Testis (tissue), 5 donors: ENCODE measurements around the gene RPS18. TPM values are rescaled to one million over a fixed set of nuclear protein-coding genes. Genes with fewer than 3 reads are reported as not detected.
"Not testable (repeated sequence)": the region's sequence is repeated elsewhere in the genome, so short reads cannot be mapped to it uniquely, and the experiment has no call there.

Experiments used
- DNase-seq: peaks from one replicate; pipeline ENCODE4 v3.0.0-alpha.2; 2019
- H3K27ac ChIP-seq, 2 donors: fragments of 200-600 bp; sonication (generic); one replicate each; pipeline ENCODE4 v1.5.1; 2019
- H3K27me3 ChIP-seq: fragments of 200-600 bp; sonication (generic); one replicate; pipeline ENCODE4 v1.5.1; 2019
- H3K36me3 ChIP-seq: fragments of 200-600 bp; sonication (generic); one replicate; pipeline ENCODE4 v1.5.1; 2017; ENCODE audit warnings: low read depth; ENCODE audit errors: missing control alignments
- H3K4me1 ChIP-seq: fragments of 200-600 bp; sonication (generic); one replicate; pipeline ENCODE4 v1.5.1; 2019
- H3K4me3 ChIP-seq, 2 donors: fragments of 200-600 bp; sonication (generic); one replicate each; pipeline ENCODE4 v1.5.1; 2017 to 2019
- H3K9me3 ChIP-seq: fragments of 200-600 bp; sonication (generic); one replicate; pipeline ENCODE4 v1.5.1; 2017
- POLR2A ChIP-seq: fragments of 450-650 bp; IDR thresholded peaks from one replicate; pipeline ENCODE4 v1.6.1; 2017; ENCODE audit warnings: antibody characterized with exemption, mild to moderate bottlenecking, moderate library complexity
- WGBS, 2 donors: methylation state at CpG; one replicate each; pipeline ENCODE4 v1.1.5; 2018; 5-methylcytosine and 5-hydroxymethylcytosine counted together
- intact Hi-C: fragments of 100-400 bp; cut with DNase I; formaldehyde crosslinking; loops from one replicate; pipeline ENCODE4 v1.15.1; 2023; ENCODE audit warnings: low total_unique reads
- long read RNA-seq, 2 donors: transcript quantifications; one replicate each; lab custom pipeline, GENCODE V29; 2026
- polyA plus RNA-seq: library from polyadenylated mRNA; stranded (reverse); fragments of 350-450 nt; fragmentation: Illumina TruSeq; extraction: RNeasy Lipid Tissue Mini Kit (QIAGEN cat#74804); gene quantifications from one replicate; pipeline ENCODE4 v1.2.3, GENCODE V29; 2014; ENCODE audit warnings: low read depth, low replicate concordance; ENCODE audit not compliant: insufficient read depth
- total RNA-seq, 2 donors: library from RNA; depleted of rRNA; stranded (reverse); fragments of >200 nt; gene quantifications; one replicate each; pipeline ENCODE4 v1.2.3, GENCODE V29; 2016
- TF ChIP-seq, protein P1 (sequence below), 3 experiments: fragments of 450-650 bp in 2 of 3; fragments of 200-600 bp in 1 of 3; sonication (generic) in 1 of 3; IDR thresholded peaks; one replicate each; pipeline ENCODE4 v1.5.1; 2016 to 2019; ENCODE audit warnings: antibody characterized with exemption in 3 of 3, mild to moderate bottlenecking in 2 of 3, moderate library complexity in 1 of 3

The RPS18 gene
- 1,000 to 10,000 TPM in 1 of 2 donors, 100 to 1,000 TPM in 1; 685 to 1,953 TPM for total RNA-seq
- 2,185 TPM for polyA plus RNA-seq
- long read RNA-seq, donor 1, transcript RPS18-236 (5 exons, 996 nt), result minor isoform, 50 of 2,702 reads
- long read RNA-seq, donor 1, transcript RPS18-230 (6 exons, 613 nt), result major isoform, 2,401 of 2,702 reads
- long read RNA-seq, donor 1, transcript RPS18-235 (3 exons, 413 nt), result minor isoform, 9 of 2,702 reads
- long read RNA-seq, donor 1, transcript RPS18-237 (5 exons, 642 nt), result minor isoform, 16 of 2,702 reads
- long read RNA-seq, donor 1, partial matches to known transcripts, result 77 of 2,702 reads
- long read RNA-seq, donor 1, other reads (novel, unspliced or antisense), result 142 of 2,702 reads
- long read RNA-seq, donor 2, transcript RPS18-230 (6 exons, 613 nt), result major isoform, 940 of 1,195 reads
- long read RNA-seq, donor 2, transcript RPS18-237 (5 exons, 642 nt), result minor isoform, 12 of 1,195 reads
- long read RNA-seq, donor 2, transcript RPS18-235 (3 exons, 413 nt), result minor isoform, 26 of 1,195 reads
- long read RNA-seq, donor 2, transcript RPS18-236 (5 exons, 996 nt), result minor isoform, 46 of 1,195 reads
- long read RNA-seq, donor 2, partial matches to known transcripts, result 89 of 1,195 reads
- long read RNA-seq, donor 2, other reads (novel, unspliced or antisense), result 80 of 1,195 reads

DNA sequence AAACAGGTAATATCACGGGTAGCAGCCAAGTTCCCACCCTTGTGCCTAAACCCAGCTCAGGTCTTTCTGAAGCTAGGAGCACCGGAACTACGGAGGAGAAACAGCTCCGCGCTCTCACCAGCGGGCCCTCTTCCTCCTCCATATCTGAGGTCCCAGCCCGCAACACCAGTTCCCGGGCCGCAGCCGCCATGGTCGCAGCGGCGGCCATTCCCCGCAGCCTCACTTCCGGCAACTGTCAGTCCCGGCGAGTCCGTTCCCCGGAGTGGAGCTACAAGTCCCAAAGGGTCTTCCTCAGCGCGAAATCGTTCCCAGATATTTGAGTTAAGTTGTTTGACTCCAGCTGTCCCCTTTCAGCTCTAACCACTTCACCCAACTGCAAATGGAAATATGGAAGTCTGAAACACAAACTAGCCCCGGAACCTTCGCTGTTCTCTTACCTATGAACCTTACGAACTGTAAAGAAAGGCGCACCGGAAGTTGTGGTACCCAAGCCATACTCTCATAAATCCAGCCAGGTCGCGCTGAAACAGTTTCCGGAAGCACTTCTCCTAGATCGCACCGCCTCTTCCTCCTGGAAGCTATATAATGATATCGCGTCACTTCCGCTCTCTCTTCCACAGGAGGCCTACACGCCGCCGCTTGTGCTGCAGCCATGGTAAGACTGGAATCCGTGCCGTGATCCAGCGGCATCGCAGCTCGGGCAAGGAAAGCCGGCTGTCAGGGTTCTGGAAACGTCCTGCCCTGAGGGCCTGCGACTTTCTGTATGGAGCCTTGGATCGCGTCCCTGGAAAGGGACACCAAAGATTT is at the start of gene RPS18, which contains the start of gene VPS52:
Gene RPS18 (plus strand): TSS at position 608 of the 807 bp plus-strand sequence. CDS start 45 bp downstream, at position 653.
Gene VPS52 (minus strand): TSS at position 409 of the 807 bp plus-strand sequence. CDS start 201 bp downstream, at position 208.
- WGBS, 2 donors, result 0% methylated on average over 21 to 48 of the region's 48 CpGs
- H3K36me3 ChIP-seq, result no peaks in the 10 kb centered on the region
- no peaks in the 10 kb centered on the region for H3K27me3 ChIP-seq
- TF ChIP-seq, protein P1, sequence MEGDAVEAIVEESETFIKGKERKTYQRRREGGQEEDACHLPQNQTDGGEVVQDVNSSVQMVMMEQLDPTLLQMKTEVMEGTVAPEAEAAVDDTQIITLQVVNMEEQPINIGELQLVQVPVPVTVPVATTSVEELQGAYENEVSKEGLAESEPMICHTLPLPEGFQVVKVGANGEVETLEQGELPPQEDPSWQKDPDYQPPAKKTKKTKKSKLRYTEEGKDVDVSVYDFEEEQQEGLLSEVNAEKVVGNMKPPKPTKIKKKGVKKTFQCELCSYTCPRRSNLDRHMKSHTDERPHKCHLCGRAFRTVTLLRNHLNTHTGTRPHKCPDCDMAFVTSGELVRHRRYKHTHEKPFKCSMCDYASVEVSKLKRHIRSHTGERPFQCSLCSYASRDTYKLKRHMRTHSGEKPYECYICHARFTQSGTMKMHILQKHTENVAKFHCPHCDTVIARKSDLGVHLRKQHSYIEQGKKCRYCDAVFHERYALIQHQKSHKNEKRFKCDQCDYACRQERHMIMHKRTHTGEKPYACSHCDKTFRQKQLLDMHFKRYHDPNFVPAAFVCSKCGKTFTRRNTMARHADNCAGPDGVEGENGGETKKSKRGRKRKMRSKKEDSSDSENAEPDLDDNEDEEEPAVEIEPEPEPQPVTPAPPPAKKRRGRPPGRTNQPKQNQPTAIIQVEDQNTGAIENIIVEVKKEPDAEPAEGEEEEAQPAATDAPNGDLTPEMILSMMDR (IDR thresholded peaks at IDR 0.05), result peak in 1 of 3 experiments; percentile 6
- peak; percentile 96 for TF ChIP-seq POLR2A
- peaks cover 28% of the 10 kb centered on the region for H3K4me1 ChIP-seq
- peak within 1 kb of the TSS; percentile 85 to 91 for H3K27ac ChIP-seq
- peak; percentile 99 for DNase-seq
- intact Hi-C loops, result loop anchor here (2.0 kb wide), 1 partner anchor 17 kb away; the partner anchor contains the start of genes PFDN6 and WDR46
- peak within 1 kb of the TSS; percentile 82 to 88 for H3K4me3 ChIP-seq
- H3K9me3 ChIP-seq, result no peaks in the 10 kb centered on the region

DNA sequence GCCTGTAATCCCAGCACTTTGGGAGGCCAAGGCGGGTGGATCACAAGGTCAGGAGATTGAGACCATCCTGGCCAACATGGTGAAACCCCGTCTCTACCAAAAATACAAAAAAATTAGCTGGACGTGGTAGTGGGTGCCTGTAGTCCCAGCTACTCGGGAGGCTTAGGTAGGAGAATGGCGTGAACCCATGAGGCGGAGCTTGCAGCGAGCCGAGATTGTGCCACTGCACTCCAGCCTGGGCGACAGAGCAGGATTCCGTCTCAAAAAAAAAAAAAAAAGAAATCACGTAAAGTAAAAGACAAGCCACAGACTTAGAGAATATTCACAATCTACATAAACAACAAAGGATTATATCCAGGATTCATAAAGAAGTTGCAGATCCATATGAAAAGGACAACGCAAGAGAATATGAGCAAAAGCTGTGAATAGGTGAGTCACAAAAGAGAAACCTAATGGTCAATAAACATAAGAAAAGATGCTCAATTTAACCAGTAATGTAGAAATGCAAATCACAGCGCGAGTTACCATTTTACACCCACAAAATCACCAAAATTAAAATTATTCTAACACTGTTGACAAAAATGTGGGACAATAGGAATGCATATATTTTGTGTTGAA is 45.3 kb upstream of the RPS18 start:
- 56 to 57% methylated on average over 14 of the region's 14 CpGs for WGBS, 2 donors
- H3K9me3 ChIP-seq, H3K4me1 ChIP-seq, H3K27me3 ChIP-seq, H3K27ac ChIP-seq, H3K4me3 ChIP-seq, intact Hi-C loops, H3K36me3 ChIP-seq: not testable (repeated sequence)
- peak; percentile 3 for DNase-seq

DNA sequence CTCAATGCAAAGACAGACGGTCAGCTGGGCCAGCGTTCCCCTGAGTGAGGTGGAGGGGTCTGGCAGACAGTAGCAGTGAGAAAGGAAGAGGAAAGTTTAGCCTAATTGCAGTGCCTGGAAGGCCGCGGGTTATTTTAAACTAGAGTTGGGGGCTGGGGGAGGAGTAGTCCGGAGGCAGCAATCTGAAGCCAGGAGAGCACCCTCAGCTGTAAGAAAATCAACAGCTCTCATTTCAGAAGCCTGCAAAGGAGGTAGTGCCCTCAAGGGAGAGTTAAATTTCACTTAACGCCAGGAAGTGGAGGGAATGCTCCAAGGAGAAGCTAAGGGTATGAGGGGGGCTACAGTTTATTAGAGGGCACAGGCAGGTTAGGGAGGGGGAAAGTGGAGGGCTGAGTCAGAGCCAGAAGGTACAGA is 36.6 kb upstream of the RPS18 start:
- Histone ChIP-seq H3K27me3 (no peaks in the 10 kb centered on the region), H3K4me1 (no peaks in the 10 kb centered on the region), H3K27ac (no peak overlapping the region), H3K4me3 (no peak overlapping the region), H3K36me3 (no peaks in the 10 kb centered on the region), H3K9me3 (no peaks in the 10 kb centered on the region)
- TF ChIP-seq, protein P1 (IDR thresholded peaks at IDR 0.05), result no peak
- TF ChIP-seq POLR2A, result no peak
- no peak for DNase-seq
- 29 to 32% methylated on average over 6 of the region's 6 CpGs for WGBS, 2 donors
- intact Hi-C loops, result loop anchor here (5.0 kb wide), 1 partner anchor 88 kb away; no protein-coding TSS in a partner anchor

DNA sequence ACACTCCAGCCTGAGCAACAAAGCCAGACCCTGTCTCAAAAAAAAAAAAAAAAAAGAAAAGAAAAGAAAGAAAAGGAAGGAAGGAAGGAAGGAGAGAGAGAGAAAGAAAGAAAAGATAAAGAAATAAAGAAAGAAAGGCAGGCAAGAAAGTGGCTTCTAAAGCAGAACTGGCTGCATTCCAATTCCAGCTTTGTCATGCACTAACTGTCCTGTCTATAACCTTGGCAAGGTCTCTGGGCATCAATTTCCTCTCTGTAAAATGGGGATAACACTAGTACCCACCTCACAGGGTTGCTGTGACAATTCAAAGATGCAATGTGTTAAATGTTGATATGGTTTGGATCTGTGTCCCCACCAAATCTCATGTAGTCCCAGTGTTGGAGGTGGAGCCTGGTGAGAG is 35.5 kb upstream of the RPS18 start:
- no peak for TF ChIP-seq POLR2A
- TF ChIP-seq, protein P1 (IDR thresholded peaks at IDR 0.05), result no peak
- DNase-seq, result no peak
- no peak overlapping the region for H3K4me3 ChIP-seq
- intact Hi-C loops, result loop anchor here (5.0 kb wide), 1 partner anchor 89 kb away; no protein-coding TSS in a partner anchor
- no peaks in the 10 kb centered on the region for H3K27me3 ChIP-seq
- H3K36me3 ChIP-seq, result no peaks in the 10 kb centered on the region
- H3K27ac ChIP-seq, result no peak overlapping the region
- H3K9me3 ChIP-seq, result no peaks in the 10 kb centered on the region
- no peaks in the 10 kb centered on the region for H3K4me1 ChIP-seq
